GM18520 (cell line): ENCODE results near the gene PSME2.

Experiments used
- ATAC-seq: cut with Tn5 transposase; IDR thresholded peaks from one replicate; pipeline ENCODE4 v1.9.1; 2021; ENCODE audit not compliant: unreplicated experiment

Gene PSME2

GRCh38 chr14:24146453-24146977 lies at the start of gene PSME2:
Gene PSME2 (minus strand): TSS chr14:24146610. CDS start chr14:24146581, 29 bp downstream.
- peak; percentile 41 for ATAC-seq

- peak; percentile 78 for ATAC-seq
These were observed 49.0 kb upstream of the PSME2 start, which contains the start of gene TM9SF1 for GRCh38 chr14:24195186-24196070. Gene TM9SF1 (minus strand): TSS chr14:24195441. CDS start chr14:24195019, 422 bp downstream.

GRCh38 chr14:24194873-24195185 lies 48.4 kb upstream of the PSME2 start:
- ATAC-seq = no peak

GRCh38 chr14:24194186-24194872 lies 47.9 kb upstream of the PSME2 start:
- ATAC-seq = no peak

GRCh38 chr14:24192933-24193332 lies 46.5 kb upstream of the PSME2 start:
- ATAC-seq = no peak

- no peak for ATAC-seq
These were observed 44.0 kb upstream of the PSME2 start for GRCh38 chr14:24190416-24190815.

- ATAC-seq = no peak
These were observed 43.0 kb upstream of the PSME2 start for GRCh38 chr14:24189460-24189859.

- no peak for ATAC-seq
These were observed 42.6 kb upstream of the PSME2 start for GRCh38 chr14:24189059-24189375.

GRCh38 chr14:24188251-24189058 lies 42.0 kb upstream of the PSME2 start, which contains the start of gene IPO4:
Gene IPO4 (minus strand): TSS chr14:24188816. CDS start chr14:24188787, 29 bp downstream.
- peak; percentile 80 for ATAC-seq

- no peak for ATAC-seq
These were observed 41.1 kb upstream of the PSME2 start for GRCh38 chr14:24187539-24187915.

GRCh38 chr14:24186831-24187538 lies 40.6 kb upstream of the PSME2 start:
- no peak for ATAC-seq

GRCh38 chr14:24185741-24186140 lies 39.3 kb upstream of the PSME2 start:
- ATAC-seq = no peak

GRCh38 chr14:24185026-24185425 lies 38.6 kb upstream of the PSME2 start:
- ATAC-seq = no peak

GRCh38 chr14:24184104-24184970 lies 37.9 kb upstream of the PSME2 start:
- no peak for ATAC-seq

- no peak for ATAC-seq
These were observed 36.6 kb upstream of the PSME2 start for GRCh38 chr14:24183014-24183481.

- no peak for ATAC-seq
These were observed 35.9 kb upstream of the PSME2 start for GRCh38 chr14:24182110-24182882.

- ATAC-seq = no peak
These were observed 35.1 kb upstream of the PSME2 start for GRCh38 chr14:24181371-24182077.
